GM18858 (cell line): ENCODE measurements around the gene TMC8.

Source experiments
- ATAC-seq: cut with Tn5 transposase; IDR thresholded peaks from one replicate; pipeline ENCODE4 v1.9.1; 2021; ENCODE audit not compliant: unreplicated experiment

The TMC8 gene

GRCh38 chr17:78179372-78179771 lies 48.8 kb downstream of the TMC8 start:
- no peak for ATAC-seq

- ATAC-seq = no peak
Observed at GRCh38 chr17:78180083-78180482, 49.5 kb downstream of the TMC8 start.

DNA sequence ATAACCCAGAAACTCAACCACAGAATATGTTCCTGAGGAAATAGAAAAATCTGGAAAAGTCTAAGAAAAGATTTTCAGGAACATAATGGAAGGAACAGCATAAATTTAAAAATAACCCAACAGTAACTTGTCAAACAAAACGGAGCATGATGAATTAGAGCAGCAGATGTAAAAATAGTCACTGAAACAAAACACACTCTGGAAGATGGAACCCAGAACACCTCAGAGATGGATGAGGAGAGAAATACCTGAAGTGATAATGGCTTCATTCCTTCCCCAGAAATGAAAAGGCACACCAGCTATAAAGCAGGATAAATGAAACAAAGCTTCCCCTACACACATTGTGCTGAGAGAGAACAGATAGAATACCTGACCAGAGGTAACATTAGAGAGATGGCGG lies 49.9 kb downstream of the TMC8 start:
- ATAC-seq = no peak

GRCh38 chr17:78182504-78182903 lies 51.9 kb downstream of the TMC8 start:
- no peak for ATAC-seq

GRCh38 chr17:78183916-78184315 lies 53.3 kb downstream of the TMC8 start:
- ATAC-seq = no peak

GRCh38 chr17:78184351-78184750 lies 53.8 kb downstream of the TMC8 start:
- no peak for ATAC-seq

GRCh38 chr17:78184868-78185267 lies 54.3 kb downstream of the TMC8 start:
- no peak for ATAC-seq

DNA sequence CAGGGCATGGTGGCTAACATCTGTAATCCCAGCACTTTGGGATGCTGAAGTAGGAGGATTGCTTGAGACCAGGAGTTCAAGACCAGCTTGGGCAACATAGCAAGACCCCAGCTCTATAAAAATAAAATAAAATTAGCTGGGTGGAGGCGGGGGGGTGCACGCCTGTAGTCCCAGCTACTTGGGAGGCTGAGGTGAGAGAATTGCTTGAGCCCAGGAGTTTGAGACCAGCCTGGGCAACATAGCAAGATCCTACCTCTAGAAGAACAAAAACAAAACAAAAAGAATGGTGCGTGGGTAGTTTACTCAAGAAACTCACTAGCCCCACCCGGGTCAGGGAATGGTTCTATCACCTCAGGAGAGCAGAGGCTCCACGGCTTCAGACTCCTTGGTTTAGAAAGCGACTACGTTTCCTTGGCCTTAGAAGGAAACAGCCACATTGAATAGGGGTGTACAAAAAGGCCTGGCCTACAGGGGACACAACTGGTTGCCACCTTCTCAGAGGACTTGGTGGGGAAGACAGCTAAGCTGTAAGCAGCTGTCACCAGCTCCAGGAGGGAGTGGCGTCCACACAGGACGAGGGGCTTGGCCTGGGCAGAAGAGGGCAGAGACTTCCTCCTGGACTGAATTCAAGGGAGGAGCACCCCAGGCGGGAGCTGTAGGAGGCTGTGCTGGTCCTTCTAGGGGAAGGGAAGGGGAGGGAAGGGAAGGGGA lies 55.6 kb downstream of the TMC8 start:
- ATAC-seq = no peak

- peak; percentile 76 for ATAC-seq
Observed at GRCh38 chr17:78186692-78187595, 56.4 kb downstream of the TMC8 start, which contains the start of the genes AFMID and TK1. Gene AFMID, plus strand, starts transcription at chr17:78187362. Its CDS starts 9 bp downstream, at chr17:78187371. Gene TK1, minus strand, starts transcription at chr17:78187052. Its CDS starts 58 bp downstream, at chr17:78186994.
